Measurements from ENCODE around the gene GM2A. TPM values are rescaled to one million over a fixed set of nuclear protein-coding genes. Genes with fewer than 3 reads are reported as not detected.

Gene GM2A
- total RNA-seq, 2 experiments from 2014 or later = 13.4 to 18.7 TPM

DNA sequence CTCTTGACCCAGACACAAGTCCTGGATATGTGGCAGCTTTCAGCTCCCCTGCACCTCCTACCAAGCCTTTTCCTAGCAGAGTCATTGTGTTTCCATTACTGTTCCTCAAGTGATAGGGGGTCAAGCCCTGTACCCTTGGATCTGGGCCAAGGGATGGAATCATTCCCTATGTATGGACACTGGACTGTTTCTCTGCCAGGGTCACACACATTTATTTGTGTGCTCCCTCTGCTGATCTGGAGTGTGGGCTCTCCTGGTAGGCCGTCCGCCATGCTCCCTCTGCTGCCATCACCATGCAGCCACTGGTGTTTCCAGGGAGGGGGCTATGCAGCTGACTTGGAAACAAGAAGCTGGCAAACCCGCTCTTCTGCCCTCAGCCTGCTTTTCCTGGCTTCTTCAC is 9.5 kb downstream of the GM2A start:
- Mint-ChIP-seq H3K4me1 (peaks cover 12% of the 10 kb centered on the region), H3K9me3 (ENCODE audit: low read depth) (no peaks in the 10 kb centered on the region), H3K27me3 (no peaks in the 10 kb centered on the region), H3K27ac (peak overlapping the region; percentile 35), H3K4me3 (no peak overlapping the region), H3K36me3 (peaks cover 25% of the 10 kb centered on the region)
- DNase-seq (no peak), ATAC-seq (no peak)
- CTCF ChIA-PET = no interaction called here

DNA sequence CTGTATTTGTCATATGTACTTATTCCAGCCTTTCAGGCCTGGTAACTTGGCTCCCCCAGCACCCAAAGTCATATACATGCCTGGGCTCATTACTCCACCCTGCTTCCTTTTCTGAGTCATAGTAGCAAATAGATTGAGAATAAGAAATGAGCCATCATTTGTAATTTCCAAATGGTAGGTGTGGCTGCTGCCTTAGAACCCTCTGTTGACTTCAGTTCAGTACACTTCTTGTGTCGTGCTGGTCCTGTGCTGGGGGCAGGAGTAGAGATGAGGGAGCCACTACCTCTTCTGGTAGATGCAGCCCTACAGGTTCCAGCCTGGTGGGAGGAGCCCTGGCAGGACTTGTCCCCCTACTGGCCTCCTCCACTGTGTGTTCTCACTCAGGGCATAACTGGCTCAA is 11.1 kb downstream of the GM2A start:
- CTCF ChIA-PET = no interaction called here
- no peaks in the 10 kb centered on the region for H3K27me3 Mint-ChIP-seq

DNA sequence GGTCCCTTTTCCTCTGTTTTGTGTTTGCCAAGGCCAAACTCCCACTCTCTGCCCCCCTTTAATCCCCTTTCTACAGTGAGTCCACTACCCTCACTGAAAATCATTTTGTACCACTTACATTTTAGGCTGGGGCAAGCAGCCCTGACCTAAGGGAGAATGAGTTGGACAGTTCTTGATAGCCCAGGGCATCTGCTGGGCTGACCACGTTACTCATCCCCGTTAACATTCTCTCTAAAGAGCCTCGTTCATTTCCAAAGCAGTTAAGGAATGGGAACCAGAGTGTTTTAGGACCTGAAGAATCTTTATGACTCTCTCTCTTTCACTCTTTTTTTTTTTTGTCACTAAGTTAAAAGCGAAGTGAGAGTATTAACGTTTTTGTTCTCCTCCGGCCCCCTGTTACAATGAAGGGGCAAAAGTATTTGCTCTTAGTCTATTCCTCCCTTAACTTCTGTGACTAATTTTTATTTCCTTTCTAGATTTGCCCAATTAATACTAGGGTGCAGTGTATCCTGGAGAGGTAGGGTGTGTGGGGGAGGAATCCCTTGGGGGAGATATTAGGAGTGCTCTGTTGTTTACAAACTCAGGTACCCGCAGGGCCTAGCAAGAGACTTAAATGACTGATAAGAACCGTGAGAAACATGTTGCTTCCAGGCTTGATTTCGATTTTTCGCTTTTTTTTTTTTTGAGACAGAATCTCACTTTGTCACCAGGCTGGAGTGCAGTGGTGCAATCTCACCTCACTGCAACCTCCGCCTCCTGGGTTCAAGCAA is 14.7 kb downstream of the GM2A start:
- ATAC-seq (no peak), DNase-seq (no peak)
- Mint-ChIP-seq H3K4me3 (no peak overlapping the region), H3K27me3 (no peaks in the 10 kb centered on the region), H3K9me3 (ENCODE audit: low read depth) (no peaks in the 10 kb centered on the region), H3K4me1 (peaks cover 12% of the 10 kb centered on the region), H3K27ac (no peak overlapping the region), H3K36me3 (peaks cover 23% of the 10 kb centered on the region)
- CTCF ChIA-PET = no interaction called here

More for the DNA sequence above, 11.1 kb downstream of the GM2A start:
- ATAC-seq (peak; percentile 75), DNase-seq (no peak)
- peaks cover 12% of the 10 kb centered on the region for H3K4me1 Mint-ChIP-seq
- peaks cover 27% of the 10 kb centered on the region for H3K36me3 Mint-ChIP-seq
- H3K27ac Mint-ChIP-seq = peak overlapping the region; percentile 64
- H3K4me3 Mint-ChIP-seq = no peak overlapping the region
- no peaks in the 10 kb centered on the region for H3K9me3 Mint-ChIP-seq (ENCODE audit: low read depth)

DNA sequence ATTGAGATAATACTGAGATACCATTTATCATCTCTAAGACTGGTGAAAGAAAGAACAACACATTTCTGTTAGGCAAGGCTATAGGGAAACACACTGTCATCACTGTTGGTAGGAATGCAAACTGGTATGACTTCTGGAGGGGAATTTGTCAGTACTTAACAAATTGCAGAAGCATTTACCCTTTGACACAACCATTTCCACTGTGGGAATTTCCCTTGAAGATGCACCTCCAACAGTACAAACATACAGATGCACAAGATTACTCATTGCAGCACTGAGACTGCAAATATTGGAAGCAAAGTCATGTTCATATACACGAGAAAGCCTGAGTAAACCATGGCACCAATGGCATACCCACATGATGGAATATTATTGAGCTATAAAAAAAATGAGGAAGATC is 17.6 kb downstream of the GM2A start:
- H3K4me3 Mint-ChIP-seq = no peak overlapping the region
- H3K27ac Mint-ChIP-seq = no peak overlapping the region
- CTCF ChIA-PET = no interaction called here
- peak; percentile 33 for ATAC-seq
- no peak for DNase-seq
- peaks cover 12% of the 10 kb centered on the region for H3K36me3 Mint-ChIP-seq
- no peaks in the 10 kb centered on the region for H3K4me1 Mint-ChIP-seq
- no peaks in the 10 kb centered on the region for H3K27me3 Mint-ChIP-seq
- H3K9me3 Mint-ChIP-seq (ENCODE audit: low read depth) = no peaks in the 10 kb centered on the region

DNA sequence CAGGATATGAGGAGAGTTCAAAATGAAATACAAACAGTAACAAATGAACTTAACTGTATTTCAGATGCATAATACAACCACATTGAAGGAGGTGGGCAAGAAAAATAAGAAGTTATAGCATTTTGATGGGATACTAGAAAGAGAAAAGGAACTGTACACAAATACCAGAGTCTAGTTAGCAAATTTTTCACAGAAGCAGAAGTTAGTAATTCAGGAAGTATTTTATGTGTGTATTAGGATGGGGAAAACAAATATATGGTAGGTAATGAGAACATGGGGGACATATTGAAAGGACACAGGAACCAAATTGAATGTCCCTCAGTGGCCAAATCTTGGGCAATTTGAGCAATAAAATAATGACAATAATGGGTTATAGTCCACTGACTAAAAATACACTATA is 18.4 kb downstream of the GM2A start:
- Mint-ChIP-seq H3K4me1 (no peaks in the 10 kb centered on the region), H3K36me3 (peaks cover 12% of the 10 kb centered on the region), H3K4me3 (no peak overlapping the region), H3K27me3 (peaks cover 3% of the 10 kb centered on the region), H3K9me3 (ENCODE audit: low read depth) (no peaks in the 10 kb centered on the region), H3K27ac (no peak overlapping the region)
- no peak for DNase-seq
- CTCF ChIA-PET = no interaction called here
- ATAC-seq = no peak

DNA sequence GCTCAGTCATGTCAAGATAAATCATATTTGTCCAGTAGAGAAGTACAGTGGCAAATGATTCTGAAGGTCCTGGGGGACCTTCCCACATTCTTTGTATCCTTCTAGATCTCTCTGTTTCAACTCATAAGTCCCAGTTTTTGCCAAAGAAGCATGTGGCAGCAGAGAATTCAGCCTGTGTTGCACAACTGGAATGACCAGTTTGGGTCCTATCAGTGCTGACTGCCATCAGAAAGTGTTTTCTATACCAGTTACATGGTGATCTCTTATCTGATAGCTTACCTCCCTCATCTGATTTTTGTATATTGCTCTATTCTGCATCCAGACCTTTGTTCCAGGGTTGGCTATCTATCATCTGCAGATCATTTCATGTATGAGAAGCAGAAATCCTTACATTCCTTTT is 21.7 kb downstream of the GM2A start:
- H3K27ac Mint-ChIP-seq = no peak overlapping the region
- CTCF ChIA-PET = interaction anchor here (0.8 kb wide), 1 partner anchor 22 kb away, joined by 3 read pairs; no protein-coding TSS in a partner anchor
- H3K4me1 Mint-ChIP-seq = no peaks in the 10 kb centered on the region
- ATAC-seq (no peak), DNase-seq (no peak)
- peaks cover 6% of the 10 kb centered on the region for H3K27me3 Mint-ChIP-seq
- no peaks in the 10 kb centered on the region for H3K9me3 Mint-ChIP-seq (ENCODE audit: low read depth)
- H3K36me3 Mint-ChIP-seq = no peaks in the 10 kb centered on the region
- no peak overlapping the region for H3K4me3 Mint-ChIP-seq

DNA sequence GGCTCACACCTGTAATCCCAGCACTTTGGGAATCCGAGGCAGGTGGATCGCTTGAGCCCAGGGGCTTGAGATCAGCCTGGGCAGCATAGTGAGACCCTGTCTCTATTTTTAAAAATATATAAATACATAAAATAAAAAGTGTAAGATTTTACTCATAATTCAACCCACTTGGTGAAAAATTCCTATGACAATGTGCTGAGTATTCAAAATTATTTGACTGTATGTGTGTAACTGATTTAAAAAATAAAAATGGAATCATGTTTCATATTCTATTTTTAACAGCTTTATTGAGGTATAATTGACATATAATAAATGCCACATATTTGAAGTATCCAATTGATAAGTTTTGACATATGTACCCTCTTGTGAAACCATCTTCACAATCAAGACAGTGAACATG is 22.8 kb downstream of the GM2A start:
- DNase-seq (no peak), ATAC-seq (no peak)
- H3K36me3 Mint-ChIP-seq = no peaks in the 10 kb centered on the region
- H3K4me3 Mint-ChIP-seq = no peak overlapping the region
- no peak overlapping the region for H3K27ac Mint-ChIP-seq
- H3K9me3 Mint-ChIP-seq (ENCODE audit: low read depth) = no peaks in the 10 kb centered on the region
- H3K27me3 Mint-ChIP-seq = peaks cover 6% of the 10 kb centered on the region
- CTCF ChIA-PET = no interaction called here
- no peaks in the 10 kb centered on the region for H3K4me1 Mint-ChIP-seq

DNA sequence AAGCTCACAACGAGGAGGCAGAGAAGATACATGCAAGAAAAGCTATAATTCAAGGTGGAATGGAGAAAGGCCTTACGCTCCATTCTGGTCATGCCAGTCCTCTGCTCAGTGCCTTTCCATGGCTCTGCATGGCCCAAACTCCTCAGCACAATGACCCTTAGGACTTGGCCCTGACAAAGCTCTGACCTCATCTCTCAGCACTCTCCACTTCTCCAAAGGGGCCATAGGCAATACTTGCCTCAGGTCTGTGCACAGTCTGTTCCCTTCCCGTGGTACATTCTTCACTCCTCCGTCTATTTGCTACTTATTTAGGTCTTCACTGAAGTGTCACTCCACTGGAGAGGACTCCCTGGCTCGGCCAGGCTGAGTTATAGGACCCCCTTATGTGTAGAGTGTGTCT is 25.9 kb downstream of the GM2A start:
- Mint-ChIP-seq H3K27me3 (peaks cover 10% of the 10 kb centered on the region), H3K27ac (no peak overlapping the region), H3K36me3 (no peaks in the 10 kb centered on the region), H3K4me3 (no peak overlapping the region), H3K9me3 (ENCODE audit: low read depth) (no peaks in the 10 kb centered on the region), H3K4me1 (no peaks in the 10 kb centered on the region)
- CTCF ChIA-PET = no interaction called here
- no peak for DNase-seq
- no peak for ATAC-seq

DNA sequence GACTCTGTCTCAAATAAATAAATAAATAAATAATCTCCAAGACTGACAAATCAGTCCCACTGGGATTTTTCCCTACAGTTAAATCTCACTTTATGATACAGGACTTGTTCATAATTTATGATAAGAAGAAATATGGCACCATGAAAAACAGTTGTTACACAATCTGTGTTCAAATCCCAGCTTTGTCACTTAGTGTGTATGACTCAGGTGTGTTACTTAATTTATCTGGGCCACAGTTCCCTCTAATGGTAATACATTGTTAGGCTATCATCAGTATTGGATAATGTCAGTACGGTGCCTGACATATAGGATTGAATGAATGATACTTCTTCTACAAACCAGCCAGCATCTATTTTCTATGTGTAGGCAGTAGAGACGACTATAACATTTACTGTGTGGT is 27.5 kb downstream of the GM2A start:
- ATAC-seq (no peak), DNase-seq (no peak)
- Mint-ChIP-seq H3K4me1 (no peaks in the 10 kb centered on the region), H3K36me3 (no peaks in the 10 kb centered on the region), H3K9me3 (ENCODE audit: low read depth) (no peaks in the 10 kb centered on the region), H3K27me3 (peaks cover 11% of the 10 kb centered on the region), H3K4me3 (no peak overlapping the region), H3K27ac (no peak overlapping the region)
- CTCF ChIA-PET = interaction anchor here (1.0 kb wide), 1 partner anchor 151 kb away, joined by 3 read pairs; no protein-coding TSS in a partner anchor

DNA sequence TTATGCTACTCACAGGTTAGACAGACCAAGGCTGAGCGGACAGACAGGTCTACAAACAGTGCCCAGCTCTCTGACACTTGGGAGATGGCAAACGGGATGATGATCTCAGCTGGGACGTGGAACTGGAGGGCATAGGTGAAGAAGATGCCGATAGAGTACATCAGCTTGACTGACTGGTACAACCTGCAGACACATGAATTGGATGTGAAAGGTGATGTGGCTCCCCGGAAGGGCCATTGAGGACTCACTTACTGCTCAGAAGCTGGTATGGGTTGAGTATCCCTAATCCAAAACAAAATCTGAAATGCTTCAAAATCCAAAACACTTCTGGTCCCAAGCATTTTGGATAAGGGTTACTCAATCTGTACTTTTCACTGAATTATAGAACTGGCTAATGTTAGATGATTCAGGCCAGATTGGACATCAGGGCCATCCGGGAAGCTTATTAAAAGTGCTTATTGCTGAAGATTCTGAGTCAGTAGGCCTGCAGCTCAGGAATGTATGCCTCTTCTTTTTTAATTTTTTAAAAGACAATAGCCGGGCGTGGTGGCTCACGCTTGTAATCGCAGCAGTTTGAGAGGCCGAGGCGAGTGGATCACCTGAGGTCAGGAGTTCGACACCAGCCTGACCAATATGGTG is 28.1 kb downstream of the GM2A start:
- Mint-ChIP-seq H3K27me3 (peaks cover 13% of the 10 kb centered on the region), H3K9me3 (ENCODE audit: low read depth) (no peaks in the 10 kb centered on the region), H3K4me3 (no peak overlapping the region), H3K27ac (no peak overlapping the region), H3K4me1 (no peaks in the 10 kb centered on the region), H3K36me3 (no peaks in the 10 kb centered on the region)
- ATAC-seq (no peak), DNase-seq (no peak)
- CTCF ChIA-PET = no interaction called here

DNA sequence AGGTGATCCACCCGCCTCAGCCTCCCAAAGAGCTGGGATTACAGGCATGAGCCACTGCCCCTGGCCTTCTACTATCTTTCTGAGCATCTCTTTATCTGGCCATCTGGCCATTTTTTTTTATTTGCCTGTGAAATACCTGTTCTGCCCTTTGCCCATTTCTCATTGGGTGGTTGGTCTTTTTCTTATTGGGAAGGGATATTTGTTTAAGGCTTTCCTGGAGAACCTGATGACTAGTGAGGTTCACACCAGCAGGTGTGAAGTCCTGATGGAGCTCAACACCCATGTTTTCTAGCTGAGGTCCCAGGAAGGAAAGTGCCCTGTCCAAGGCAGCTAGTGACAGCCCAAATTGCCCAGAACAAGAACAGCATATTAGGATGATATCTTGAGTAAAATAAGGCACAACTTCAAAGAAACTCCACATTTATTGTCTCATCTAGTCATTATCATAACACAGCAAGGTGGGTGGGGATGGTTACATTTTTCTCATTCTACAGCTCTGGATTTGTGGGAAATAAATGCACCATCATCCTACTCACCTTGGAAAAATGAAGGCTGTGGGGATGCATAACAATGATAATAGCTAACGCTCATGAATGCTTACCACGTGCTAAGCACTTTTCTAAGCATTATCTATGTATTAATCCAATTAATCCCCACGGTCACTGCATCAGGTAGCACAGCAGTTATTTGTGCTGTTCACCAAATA is 30.3 kb downstream of the GM2A start:
- CTCF ChIA-PET = no interaction called here

DNA sequence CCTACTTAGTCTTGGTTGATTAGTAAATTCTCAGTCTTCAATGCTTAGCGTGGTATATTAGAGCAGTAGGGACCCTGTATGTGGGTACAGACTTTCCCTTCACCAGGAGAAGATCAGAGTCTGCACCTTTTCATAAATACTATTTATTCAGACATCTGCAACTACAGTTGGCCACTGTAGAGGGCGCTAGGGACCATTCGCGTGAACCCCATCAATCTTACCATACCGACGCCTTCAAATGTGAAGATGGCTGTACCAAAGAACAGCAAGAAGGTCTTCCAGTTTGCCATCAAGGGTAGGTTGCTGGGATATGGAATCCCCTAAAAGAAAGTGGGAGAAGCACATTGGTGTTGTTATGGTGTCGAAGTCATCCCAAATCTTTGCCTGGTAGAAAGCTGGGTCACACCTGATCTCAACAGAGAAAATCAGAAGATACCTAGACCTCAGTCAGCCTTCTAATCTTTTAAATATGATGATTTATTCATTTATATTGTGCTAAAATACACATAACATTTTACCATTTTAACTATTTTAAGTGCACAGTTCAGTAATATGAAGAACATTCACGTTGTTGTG is 31.5 kb downstream of the GM2A start:
- Mint-ChIP-seq H3K36me3 (no peaks in the 10 kb centered on the region), H3K27ac (no peak overlapping the region), H3K4me1 (peaks cover 3% of the 10 kb centered on the region), H3K4me3 (no peak overlapping the region), H3K9me3 (ENCODE audit: low read depth) (no peaks in the 10 kb centered on the region), H3K27me3 (peaks cover 8% of the 10 kb centered on the region)
- DNase-seq (no peak), ATAC-seq (no peak)
- CTCF ChIA-PET = interaction anchor here (1.3 kb wide), 1 partner anchor 32 kb away, joined by 3 read pairs; no protein-coding TSS in a partner anchor

More for the DNA sequence above, 30.3 kb downstream of the GM2A start:
- Mint-ChIP-seq H3K4me3 (no peak overlapping the region), H3K36me3 (no peaks in the 10 kb centered on the region), H3K4me1 (peaks cover 2% of the 10 kb centered on the region), H3K9me3 (ENCODE audit: low read depth) (no peaks in the 10 kb centered on the region), H3K27me3 (peaks cover 8% of the 10 kb centered on the region), H3K27ac (no peak overlapping the region)
- DNase-seq (no peak), ATAC-seq (no peak)

DNA sequence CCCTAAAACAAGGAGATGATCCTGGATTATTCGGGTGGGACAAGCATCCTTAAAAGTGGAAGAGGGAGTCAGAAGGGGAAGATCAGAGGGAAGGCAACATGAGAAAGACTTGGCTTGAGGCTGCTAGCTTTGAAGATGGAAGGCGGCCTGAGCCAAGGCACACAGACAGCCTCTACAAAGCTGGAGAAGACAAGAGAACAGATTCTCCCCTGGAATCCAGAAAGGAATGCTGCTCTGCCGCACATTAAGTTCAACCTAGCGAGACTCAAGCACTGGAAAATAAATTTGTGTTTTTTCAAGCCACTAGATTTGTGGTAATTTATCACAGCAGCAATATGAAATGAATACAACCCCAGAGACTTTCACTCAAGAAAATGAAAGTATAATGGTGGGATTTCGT is 32.7 kb downstream of the GM2A start:
- Mint-ChIP-seq H3K4me1 (peaks cover 3% of the 10 kb centered on the region), H3K4me3 (no peak overlapping the region), H3K27ac (no peak overlapping the region), H3K27me3 (peaks cover 8% of the 10 kb centered on the region), H3K36me3 (no peaks in the 10 kb centered on the region), H3K9me3 (ENCODE audit: low read depth) (no peaks in the 10 kb centered on the region)
- DNase-seq (no peak), ATAC-seq (no peak)
- CTCF ChIA-PET = interaction anchor here (0.6 to 1.3 kb wide), 4 partner anchors 31 to 726 kb away, joined by 3 to 4 read pairs (median 3); no protein-coding TSS in a partner anchor

All from activated CD8-positive, alpha-beta memory T cell treated with anti-CD3 and anti-CD28 coated beads, Interleukin-2, amount 10 ng/mL, durations not matched to agents 7 days and 5 days (primary cell).